Lower leg skin (tissue), 3 donors: ENCODE data around the gene AACS.

Source experiments
- CTCF ChIP-seq, 3 donors: fragments of 450-650 bp; IDR thresholded peaks; one replicate each; pipeline ENCODE4 v1.5.1; 2016; ENCODE audit warnings: antibody characterized with exemption in 3 of 3, mild to moderate bottlenecking in 3 of 3, moderate library complexity in 2 of 3
- POLR2A ChIP-seq, 2 donors: fragments of 450-650 bp; IDR thresholded peaks; one replicate each; pipeline ENCODE4 v1.6.1; 2016 to 2017; ENCODE audit warnings: antibody characterized with exemption in 2 of 2, mild to moderate bottlenecking in 1 of 2, moderate library complexity in 1 of 2

- no peak for TF ChIP-seq CTCF (IDR thresholded peaks at IDR 0.05)
- no peak for TF ChIP-seq POLR2A (IDR thresholded peaks at IDR 0.05)
Measured at GRCh38 chr12:125140279-125141209, 75.3 kb downstream of the AACS start.
